Measurements from ENCODE around the gene NKX2-2. TPM values are rescaled to one million over a fixed set of nuclear protein-coding genes. Genes with fewer than 3 reads are reported as not detected.

The NKX2-2 gene
- total RNA-seq, 4 donors from 2014 or later: not detected

GRCh38 chr20:21527908-21528307, 14.0 kb upstream of the NKX2-2 start:
- intact Hi-C loops (cut with DNase I; ENCODE audit: low total_unique reads): no loop called here
- no peak for DNase-seq (ENCODE audit: low spot score in 2 of 2)
- no peak for TF ChIP-seq CTCF (IDR thresholded peaks at IDR 0.05)
- TF ChIP-seq POLR2A (IDR thresholded peaks at IDR 0.05): no peak
- 83 to 87% methylated on average over 5 of the region's 5 CpGs for WGBS, 2 donors
- no peak overlapping the region for H3K4me3 ChIP-seq (ENCODE audit: low read depth, poor library complexity, severe bottlenecking)

- TF ChIP-seq POLR2A (IDR thresholded peaks at IDR 0.05): no peak
- no peak for TF ChIP-seq CTCF (IDR thresholded peaks at IDR 0.05)
- H3K4me3 ChIP-seq (ENCODE audit: low read depth, poor library complexity, severe bottlenecking): no peak overlapping the region
- intact Hi-C loops (cut with DNase I; ENCODE audit: low total_unique reads): no loop called here
- no peak for DNase-seq (ENCODE audit: low spot score in 2 of 2)
These were observed 12.9 kb upstream of the NKX2-2 start for GRCh38 chr20:21526776-21527175.

- no peak overlapping the region for H3K4me3 ChIP-seq (ENCODE audit: low read depth, poor library complexity, severe bottlenecking)
These were observed 10.0 kb upstream of the NKX2-2 start for GRCh38 chr20:21523895-21524294.

GRCh38 chr20:21523281-21523868, 9.5 kb upstream of the NKX2-2 start:
- intact Hi-C loops (cut with DNase I; ENCODE audit: low total_unique reads): no loop called here
- no peak for DNase-seq (ENCODE audit: low spot score in 2 of 2)
- H3K4me3 ChIP-seq (ENCODE audit: low read depth, poor library complexity, severe bottlenecking): no peak overlapping the region
- WGBS, 2 donors: 4 to 6% methylated on average over 19 of the region's 19 CpGs
- TF ChIP-seq CTCF (IDR thresholded peaks at IDR 0.05) (no peak), POLR2A (IDR thresholded peaks at IDR 0.05) (no peak)

More at GRCh38 chr20:21523895-21524294, 10.0 kb upstream of the NKX2-2 start:
- TF ChIP-seq CTCF (IDR thresholded peaks at IDR 0.05): no peak
- TF ChIP-seq POLR2A (IDR thresholded peaks at IDR 0.05): no peak
- DNase-seq (ENCODE audit: low spot score in 2 of 2): no peak
- 15 to 16% methylated on average over 2 of the region's 2 CpGs for WGBS, 2 donors
- intact Hi-C loops (cut with DNase I; ENCODE audit: low total_unique reads): no loop called here

- WGBS, 2 donors: 2 to 3% methylated on average over 24 to 74 of the region's 86 CpGs
- no peak for DNase-seq (ENCODE audit: low spot score in 2 of 2)
- no peak for TF ChIP-seq CTCF (IDR thresholded peaks at IDR 0.05)
- no peak for TF ChIP-seq POLR2A (IDR thresholded peaks at IDR 0.05)
- intact Hi-C loops (cut with DNase I; ENCODE audit: low total_unique reads): no loop called here
- H3K4me3 ChIP-seq (ENCODE audit: low read depth, poor library complexity, severe bottlenecking): no peak overlapping the region
These were observed 8.8 kb upstream of the NKX2-2 start for GRCh38 chr20:21522481-21523280.

Data from lower leg skin (tissue), 4 donors.